Activated naive CD8-positive, alpha-beta T cell (primary cell): ENCODE measurements around the gene PARVB.

Source experiments
- H3K27ac Mint-ChIP-seq: one replicate; pipeline ENCODE4 v1.8.0; 2021; ENCODE audit warnings: mixed read lengths
- H3K27me3 Mint-ChIP-seq: one replicate; pipeline ENCODE4 v1.8.0; 2021; ENCODE audit warnings: mixed read lengths
- H3K36me3 Mint-ChIP-seq: one replicate; pipeline ENCODE4 v1.8.0; 2021; ENCODE audit warnings: mixed read lengths
- H3K4me1 Mint-ChIP-seq: one replicate; pipeline ENCODE4 v1.8.0; 2021; ENCODE audit warnings: low read depth, mixed read lengths
- H3K4me3 Mint-ChIP-seq: one replicate; pipeline ENCODE4 v1.8.0; 2021; ENCODE audit warnings: mild to moderate bottlenecking, mixed read lengths
- H3K9me3 Mint-ChIP-seq: one replicate; pipeline ENCODE4 v1.8.0; 2021; ENCODE audit warnings: low read depth, mixed read lengths

The PARVB gene

DNA sequence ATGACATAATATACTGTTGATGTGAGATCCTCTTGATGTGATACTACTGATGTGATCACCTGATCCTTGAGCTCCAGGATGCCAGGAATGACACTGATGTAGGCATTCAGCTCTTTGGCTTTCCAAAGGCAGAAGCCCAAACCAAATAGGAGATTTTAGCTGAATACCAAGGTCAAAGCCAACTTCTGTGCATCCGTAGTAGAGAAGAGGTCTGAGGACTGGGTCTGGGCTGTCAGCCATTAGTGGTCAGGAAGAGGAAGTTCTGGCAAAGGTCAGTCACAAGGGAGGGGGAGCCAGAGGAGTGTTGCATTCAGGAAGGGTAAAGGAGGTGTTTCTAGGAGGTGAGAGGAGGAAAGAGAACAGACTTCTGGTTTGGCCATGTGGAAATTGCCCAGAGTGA lies 103.3 kb downstream of the PARVB start:
- H3K4me3 Mint-ChIP-seq, result peak overlapping the region; percentile 11
- peaks cover 12% of the 10 kb centered on the region for H3K36me3 Mint-ChIP-seq
- H3K27ac Mint-ChIP-seq, result no peak overlapping the region
- peaks cover 1% of the 10 kb centered on the region for H3K27me3 Mint-ChIP-seq
- H3K9me3 Mint-ChIP-seq, result peaks cover 4% of the 10 kb centered on the region
- no peaks in the 10 kb centered on the region for H3K4me1 Mint-ChIP-seq

DNA sequence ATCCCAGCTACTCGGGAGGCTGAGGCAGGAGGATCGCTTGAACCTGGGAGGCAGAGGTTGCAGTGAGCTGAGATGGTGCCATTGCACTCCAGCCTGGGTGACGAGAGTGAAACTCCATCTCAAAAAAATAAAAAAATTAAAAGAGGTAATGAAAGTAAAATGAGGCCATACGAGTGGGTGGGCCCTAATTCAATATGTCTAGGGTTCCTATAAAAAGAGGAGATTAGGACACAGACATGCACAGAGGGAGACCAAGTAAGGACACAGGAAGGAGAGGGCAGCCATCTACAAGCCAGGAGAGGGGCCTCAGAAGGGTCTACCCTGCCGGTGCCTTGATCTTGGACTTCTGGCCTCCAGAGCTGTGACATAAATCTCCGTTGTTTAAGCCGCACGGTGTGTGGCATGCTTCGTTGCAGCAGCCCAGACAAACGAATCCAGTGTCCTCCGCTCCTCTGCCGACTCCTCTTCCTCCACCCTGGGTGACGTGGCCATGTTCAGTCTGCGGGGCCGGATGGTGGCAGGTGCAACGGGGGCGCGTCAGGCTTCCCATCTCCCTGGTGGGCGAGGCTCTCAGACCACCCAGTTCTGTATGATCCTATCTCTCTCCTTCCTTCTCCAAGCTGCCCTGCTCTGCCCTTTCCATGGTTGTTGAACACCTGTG lies 105.0 kb downstream of the PARVB start:
- Mint-ChIP-seq H3K27ac (no peak overlapping the region), H3K4me1 (no peaks in the 10 kb centered on the region), H3K27me3 (peaks cover 1% of the 10 kb centered on the region), H3K9me3 (peaks cover 4% of the 10 kb centered on the region), H3K4me3 (no peak overlapping the region), H3K36me3 (peaks cover 12% of the 10 kb centered on the region)

- Mint-ChIP-seq H3K4me1 (no peaks in the 10 kb centered on the region), H3K27ac (no peak overlapping the region)
These were observed 105.5 kb downstream of the PARVB start for GRCh38 chr22:44129619-44129976.

GRCh38 chr22:44130076-44130711 lies 106.1 kb downstream of the PARVB start:
- peaks cover 10% of the 10 kb centered on the region for H3K36me3 Mint-ChIP-seq
- H3K4me3 Mint-ChIP-seq, result no peak overlapping the region
- H3K4me1 Mint-ChIP-seq, result no peaks in the 10 kb centered on the region
- H3K9me3 Mint-ChIP-seq, result peaks cover 4% of the 10 kb centered on the region
- no peaks in the 10 kb centered on the region for H3K27me3 Mint-ChIP-seq
- H3K27ac Mint-ChIP-seq, result no peak overlapping the region

More at GRCh38 chr22:44129619-44129976, 105.5 kb downstream of the PARVB start:
- Mint-ChIP-seq H3K36me3 (peaks cover 12% of the 10 kb centered on the region), H3K9me3 (peaks cover 4% of the 10 kb centered on the region), H3K4me3 (no peak overlapping the region), H3K27me3 (peaks cover 1% of the 10 kb centered on the region)

GRCh38 chr22:44131412-44131811 lies 107.3 kb downstream of the PARVB start:
- Mint-ChIP-seq H3K4me1 (no peaks in the 10 kb centered on the region), H3K36me3 (peaks cover 13% of the 10 kb centered on the region), H3K9me3 (peaks cover 8% of the 10 kb centered on the region), H3K4me3 (no peak overlapping the region), H3K27me3 (peaks cover 4% of the 10 kb centered on the region), H3K27ac (no peak overlapping the region)

- Mint-ChIP-seq H3K27me3 (peaks cover 4% of the 10 kb centered on the region), H3K27ac (no peak overlapping the region), H3K4me3 (no peak overlapping the region), H3K9me3 (peaks cover 7% of the 10 kb centered on the region), H3K36me3 (peaks cover 15% of the 10 kb centered on the region), H3K4me1 (no peaks in the 10 kb centered on the region)
These were observed 108.0 kb downstream of the PARVB start for GRCh38 chr22:44131989-44132685.

DNA sequence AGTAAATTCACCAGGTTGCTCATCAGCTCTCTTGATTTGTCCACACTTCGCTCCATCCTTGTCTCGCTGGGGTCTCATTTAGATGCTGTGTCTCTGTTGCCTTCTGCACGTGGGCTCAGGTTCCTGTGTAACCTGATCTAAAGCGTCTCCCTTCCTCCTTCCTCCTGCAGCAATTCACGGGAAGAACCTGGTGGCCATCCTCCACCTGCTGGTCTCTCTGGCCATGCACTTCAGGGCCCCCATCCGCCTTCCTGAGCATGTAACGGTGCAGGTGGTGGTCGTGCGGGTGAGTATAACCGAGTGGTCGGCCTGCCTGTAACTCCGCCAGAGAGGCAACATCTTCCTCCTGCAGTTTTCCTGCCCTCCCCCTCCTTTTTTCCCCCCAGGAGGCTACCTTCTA lies 108.6 kb downstream of the PARVB start:
- no peak overlapping the region for H3K4me3 Mint-ChIP-seq
- peaks cover 4% of the 10 kb centered on the region for H3K27me3 Mint-ChIP-seq
- H3K9me3 Mint-ChIP-seq, result peaks cover 3% of the 10 kb centered on the region
- H3K27ac Mint-ChIP-seq, result no peak overlapping the region
- H3K36me3 Mint-ChIP-seq, result peaks cover 13% of the 10 kb centered on the region
- no peaks in the 10 kb centered on the region for H3K4me1 Mint-ChIP-seq

GRCh38 chr22:44133161-44133560 lies 109.1 kb downstream of the PARVB start:
- H3K4me3 Mint-ChIP-seq, result no peak overlapping the region
- H3K4me1 Mint-ChIP-seq, result no peaks in the 10 kb centered on the region
- H3K36me3 Mint-ChIP-seq, result peaks cover 13% of the 10 kb centered on the region
- H3K27ac Mint-ChIP-seq, result no peak overlapping the region
- peaks cover 4% of the 10 kb centered on the region for H3K27me3 Mint-ChIP-seq
- H3K9me3 Mint-ChIP-seq, result peaks cover 3% of the 10 kb centered on the region

DNA sequence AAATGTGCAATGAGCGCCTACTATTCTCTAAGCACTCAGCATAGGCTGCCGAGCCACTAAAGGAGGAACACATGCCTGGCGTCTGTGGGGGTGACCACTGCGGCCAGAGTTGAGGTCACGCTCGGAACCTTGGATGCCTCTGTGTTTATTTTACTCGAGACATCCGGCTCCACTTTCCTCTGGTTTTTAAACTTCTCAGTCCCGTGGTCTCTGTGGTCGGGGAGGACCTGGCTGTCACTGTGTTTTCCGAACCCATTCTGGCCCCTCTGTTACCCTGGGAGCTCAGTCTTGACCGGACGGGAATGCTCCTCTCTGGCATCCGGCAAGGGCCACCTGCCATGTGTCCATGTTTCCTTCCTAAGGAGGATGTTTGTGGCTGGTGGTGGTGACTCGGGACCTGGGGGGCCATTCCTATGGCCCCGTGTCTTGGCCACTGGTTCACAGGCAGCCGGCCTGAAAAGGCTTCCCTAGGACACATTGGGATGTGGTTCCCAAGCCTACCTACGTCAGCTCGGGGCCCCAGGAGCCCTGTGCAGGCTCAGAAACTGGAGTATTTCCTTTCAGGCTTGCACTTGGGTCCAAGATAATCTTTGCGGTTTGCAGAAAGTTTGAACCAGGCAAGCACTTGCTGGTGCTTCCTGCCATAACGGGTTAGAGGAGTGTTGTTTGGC lies 109.9 kb downstream of the PARVB start:
- H3K4me3 Mint-ChIP-seq, result no peak overlapping the region
- H3K4me1 Mint-ChIP-seq, result no peaks in the 10 kb centered on the region
- peaks cover 13% of the 10 kb centered on the region for H3K36me3 Mint-ChIP-seq
- peaks cover 4% of the 10 kb centered on the region for H3K27me3 Mint-ChIP-seq
- no peak overlapping the region for H3K27ac Mint-ChIP-seq
- H3K9me3 Mint-ChIP-seq, result peaks cover 3% of the 10 kb centered on the region

- Mint-ChIP-seq H3K4me3 (no peak overlapping the region), H3K27ac (no peak overlapping the region), H3K27me3 (peaks cover 4% of the 10 kb centered on the region), H3K4me1 (no peaks in the 10 kb centered on the region), H3K36me3 (peaks cover 13% of the 10 kb centered on the region), H3K9me3 (peaks cover 3% of the 10 kb centered on the region)
These were observed 112.0 kb downstream of the PARVB start for GRCh38 chr22:44136112-44136511.

DNA sequence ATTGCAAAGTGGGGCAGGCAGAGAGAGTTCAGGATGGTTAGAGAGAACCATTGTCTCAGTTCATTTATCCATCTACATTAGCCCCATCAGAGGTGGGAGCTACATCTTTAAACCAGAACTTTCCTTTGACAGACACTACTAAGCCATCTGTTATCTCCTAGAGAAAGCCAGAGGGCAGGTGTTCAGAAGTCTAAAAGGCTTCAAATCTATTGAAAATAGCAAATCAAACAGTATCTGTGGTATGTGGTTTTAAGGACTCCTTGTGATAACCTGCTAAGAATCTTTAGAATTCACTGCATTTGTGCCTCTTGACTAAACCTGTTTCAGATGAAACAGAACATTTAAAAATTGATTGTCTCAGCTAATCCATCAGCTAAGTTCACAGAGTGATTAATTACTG lies 112.7 kb downstream of the PARVB start:
- no peaks in the 10 kb centered on the region for H3K4me1 Mint-ChIP-seq
- H3K27me3 Mint-ChIP-seq, result peaks cover 4% of the 10 kb centered on the region
- peaks cover 3% of the 10 kb centered on the region for H3K9me3 Mint-ChIP-seq
- peaks cover 13% of the 10 kb centered on the region for H3K36me3 Mint-ChIP-seq
- H3K4me3 Mint-ChIP-seq, result no peak overlapping the region
- H3K27ac Mint-ChIP-seq, result no peak overlapping the region

DNA sequence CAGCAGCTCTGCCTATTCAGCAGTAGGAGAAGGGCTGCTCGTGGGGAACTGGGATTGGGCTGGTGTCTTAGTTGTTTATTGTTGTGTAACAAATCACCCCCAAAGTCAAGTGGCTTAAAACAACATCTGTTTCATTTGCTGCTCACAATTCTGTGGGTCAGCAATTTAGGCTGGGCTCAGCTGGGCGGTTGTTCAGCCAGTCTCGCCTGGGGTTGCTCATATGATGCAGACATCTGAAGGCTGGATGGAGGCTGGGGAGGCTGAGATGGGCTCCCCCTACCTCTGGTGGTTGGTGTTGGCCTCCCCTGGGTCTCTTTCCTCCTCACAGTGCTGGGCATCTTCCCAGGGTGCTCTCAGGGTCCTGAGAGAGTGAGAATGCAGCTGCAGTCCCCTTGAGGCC lies 113.3 kb downstream of the PARVB start:
- H3K4me3 Mint-ChIP-seq, result no peak overlapping the region
- peaks cover 4% of the 10 kb centered on the region for H3K27me3 Mint-ChIP-seq
- H3K36me3 Mint-ChIP-seq, result peaks cover 13% of the 10 kb centered on the region
- no peaks in the 10 kb centered on the region for H3K4me1 Mint-ChIP-seq
- H3K27ac Mint-ChIP-seq, result no peak overlapping the region
- peaks cover 3% of the 10 kb centered on the region for H3K9me3 Mint-ChIP-seq

DNA sequence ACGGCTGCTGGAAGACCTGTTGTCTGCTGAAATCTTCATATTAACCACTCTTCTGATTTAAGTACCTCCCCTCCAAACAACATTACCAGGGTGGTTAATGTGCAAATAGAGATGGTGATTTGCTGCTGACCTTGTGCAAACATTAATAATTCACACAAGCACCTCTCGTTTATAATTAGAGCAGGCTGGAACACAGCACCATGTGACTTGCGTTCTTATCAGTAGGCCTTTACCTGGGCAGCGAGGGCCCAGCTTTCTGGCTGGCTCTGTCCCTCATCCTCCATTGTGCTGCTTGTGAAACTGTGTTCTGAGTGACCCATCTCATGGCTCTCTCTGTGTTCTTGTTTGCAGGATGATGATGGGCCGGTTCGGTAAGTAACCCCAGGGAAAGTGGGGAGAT lies 115.7 kb downstream of the PARVB start:
- no peak overlapping the region for H3K4me3 Mint-ChIP-seq
- no peak overlapping the region for H3K27ac Mint-ChIP-seq
- peaks cover 3% of the 10 kb centered on the region for H3K9me3 Mint-ChIP-seq
- H3K4me1 Mint-ChIP-seq, result no peaks in the 10 kb centered on the region
- peaks cover 4% of the 10 kb centered on the region for H3K27me3 Mint-ChIP-seq
- H3K36me3 Mint-ChIP-seq, result peaks cover 13% of the 10 kb centered on the region

DNA sequence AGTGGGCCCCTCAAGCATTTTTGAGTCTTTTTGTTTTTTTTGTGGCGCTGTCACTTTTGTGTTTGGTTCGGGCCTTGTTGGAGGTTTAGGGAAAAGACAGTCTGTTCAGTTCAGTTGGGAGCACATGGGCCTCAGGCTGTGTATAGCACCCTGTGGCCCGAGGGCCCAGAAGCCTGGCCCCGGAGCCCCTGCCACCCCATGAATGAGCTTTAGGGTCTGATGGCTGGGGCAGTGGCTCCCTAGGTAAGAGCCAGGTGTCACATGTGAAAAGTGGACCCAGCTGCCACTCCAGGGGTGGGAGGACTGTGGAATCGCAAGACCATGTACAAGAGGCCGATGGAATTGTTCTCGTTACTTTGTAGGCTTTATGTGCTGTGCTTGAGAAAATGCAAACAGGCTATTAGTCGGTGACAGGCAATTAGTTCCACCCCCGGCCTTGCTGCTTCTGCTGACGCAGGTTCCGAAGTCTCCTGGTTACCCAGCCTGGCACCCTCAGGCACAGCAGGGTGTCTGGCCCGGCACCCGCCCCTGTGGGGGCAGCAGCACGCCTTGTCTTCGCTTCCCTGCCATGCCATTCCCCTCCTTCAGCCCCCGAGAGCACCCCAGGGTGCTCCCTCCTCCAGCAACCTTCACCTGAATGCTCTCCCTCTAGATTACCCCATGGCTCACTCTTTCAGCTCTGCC lies 118.5 kb downstream of the PARVB start:
- H3K4me1 Mint-ChIP-seq, result no peaks in the 10 kb centered on the region
- H3K27me3 Mint-ChIP-seq, result no peaks in the 10 kb centered on the region
- no peaks in the 10 kb centered on the region for H3K9me3 Mint-ChIP-seq
- no peak overlapping the region for H3K27ac Mint-ChIP-seq
- H3K36me3 Mint-ChIP-seq, result peaks cover 2% of the 10 kb centered on the region
- H3K4me3 Mint-ChIP-seq, result no peak overlapping the region

DNA sequence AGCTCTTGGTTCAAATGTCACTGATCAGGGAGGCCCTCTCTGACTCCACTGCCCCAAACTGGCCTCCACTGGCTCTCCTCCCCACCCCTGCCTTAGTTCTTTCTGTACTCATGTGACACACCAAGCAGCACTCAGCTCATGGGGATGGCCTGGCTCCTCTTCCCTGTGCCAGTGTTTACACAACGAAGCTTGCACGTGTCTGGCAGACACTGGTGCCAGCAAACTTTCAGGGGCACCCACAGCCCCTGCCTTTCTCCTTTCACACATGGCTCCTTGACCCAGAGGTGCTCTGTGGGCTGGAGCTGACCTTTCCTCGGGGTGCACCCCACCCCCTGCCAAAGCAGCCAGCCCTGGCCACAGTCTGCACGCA lies 119.0 kb downstream of the PARVB start:
- no peak overlapping the region for H3K27ac Mint-ChIP-seq
- no peak overlapping the region for H3K4me3 Mint-ChIP-seq
- H3K36me3 Mint-ChIP-seq, result no peaks in the 10 kb centered on the region
- H3K9me3 Mint-ChIP-seq, result no peaks in the 10 kb centered on the region
- H3K27me3 Mint-ChIP-seq, result peaks cover 1% of the 10 kb centered on the region
- H3K4me1 Mint-ChIP-seq, result no peaks in the 10 kb centered on the region
